ENCODE data around the gene HMX2.

DNA sequence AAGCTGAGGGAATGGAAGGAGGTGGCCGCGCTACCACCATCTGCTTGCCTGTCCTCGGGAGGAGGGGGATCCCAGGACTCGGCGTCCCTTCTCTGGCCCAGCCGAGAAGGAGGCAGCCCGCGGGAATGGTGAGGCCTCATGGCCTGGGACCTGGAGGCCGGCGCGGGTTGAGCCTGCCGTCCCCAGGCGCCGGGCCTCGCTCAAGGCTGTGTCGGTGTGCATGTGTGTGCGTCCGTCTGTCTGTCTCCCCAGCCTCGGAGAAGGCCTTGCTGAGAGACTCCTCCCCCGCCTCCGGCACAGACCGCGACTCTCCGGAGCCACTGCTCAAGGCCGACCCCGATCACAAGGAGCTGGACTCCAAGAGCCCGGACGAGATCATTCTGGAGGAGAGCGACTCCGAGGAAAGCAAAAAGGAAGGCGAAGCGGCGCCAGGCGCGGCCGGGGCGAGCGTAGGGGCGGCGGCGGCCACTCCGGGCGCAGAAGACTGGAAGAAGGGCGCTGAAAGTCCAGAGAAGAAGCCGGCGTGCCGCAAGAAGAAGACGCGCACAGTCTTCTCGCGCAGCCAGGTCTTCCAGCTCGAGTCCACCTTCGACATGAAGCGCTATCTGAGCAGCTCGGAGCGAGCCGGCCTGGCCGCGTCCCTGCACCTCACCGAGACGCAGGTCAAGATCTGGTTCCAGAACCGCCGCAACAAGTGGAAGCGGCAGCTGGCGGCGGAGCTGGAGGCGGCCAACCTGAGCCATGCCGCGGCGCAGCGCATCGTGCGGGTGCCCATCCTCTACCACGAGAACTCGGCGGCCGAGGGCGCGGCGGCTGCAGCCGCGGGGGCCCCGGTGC, 10.9 kb upstream of the HMX2 start:
- TF ChIP-seq, protein P1, sequence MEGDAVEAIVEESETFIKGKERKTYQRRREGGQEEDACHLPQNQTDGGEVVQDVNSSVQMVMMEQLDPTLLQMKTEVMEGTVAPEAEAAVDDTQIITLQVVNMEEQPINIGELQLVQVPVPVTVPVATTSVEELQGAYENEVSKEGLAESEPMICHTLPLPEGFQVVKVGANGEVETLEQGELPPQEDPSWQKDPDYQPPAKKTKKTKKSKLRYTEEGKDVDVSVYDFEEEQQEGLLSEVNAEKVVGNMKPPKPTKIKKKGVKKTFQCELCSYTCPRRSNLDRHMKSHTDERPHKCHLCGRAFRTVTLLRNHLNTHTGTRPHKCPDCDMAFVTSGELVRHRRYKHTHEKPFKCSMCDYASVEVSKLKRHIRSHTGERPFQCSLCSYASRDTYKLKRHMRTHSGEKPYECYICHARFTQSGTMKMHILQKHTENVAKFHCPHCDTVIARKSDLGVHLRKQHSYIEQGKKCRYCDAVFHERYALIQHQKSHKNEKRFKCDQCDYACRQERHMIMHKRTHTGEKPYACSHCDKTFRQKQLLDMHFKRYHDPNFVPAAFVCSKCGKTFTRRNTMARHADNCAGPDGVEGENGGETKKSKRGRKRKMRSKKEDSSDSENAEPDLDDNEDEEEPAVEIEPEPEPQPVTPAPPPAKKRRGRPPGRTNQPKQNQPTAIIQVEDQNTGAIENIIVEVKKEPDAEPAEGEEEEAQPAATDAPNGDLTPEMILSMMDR (conservative IDR thresholded peaks at IDR 0.05 in 1 of 2, IDR thresholded peaks at IDR 0.05 in 1 of 2; ENCODE audit: low read depth in 1 of 2, low read length in 2 of 2) = no peak
- TF ChIP-seq EZH2 (IDR thresholded peaks at IDR 0.05; ENCODE audit: low read length, missing control alignments) = peak; percentile 98

Measured in fibroblast of lung (primary cell).